Kidney (tissue), 14 donors: ENCODE measurements around the gene LCN2. TPM values are rescaled to one million over a fixed set of nuclear protein-coding genes. Genes with fewer than 3 reads are reported as not detected.

Experiments used
- DNase-seq, 5 donors: peaks; one replicate each; pipeline ENCODE4 v3.0.0-alpha.2; 2013 to 2020
- FAIRE-seq: peaks from 2 replicates; lab custom pipeline; 2012; peaks lifted over from hg19 to GRCh38; lab: Jason Lieb, UNC
- H3K27ac ChIP-seq, 2 donors: one replicate each; pipeline ENCODE4 v1.7.0; 2013; ENCODE audit warnings: low read depth in 2 of 2, low read length in 2 of 2, inconsistent platforms in 1 of 2
- H3K27me3 ChIP-seq: one replicate; pipeline ENCODE4 v1.7.1; 2013; ENCODE audit warnings: low read length, inconsistent platforms; ENCODE audit not compliant: control insufficient read depth, insufficient read depth
- H3K36me3 ChIP-seq, 3 donors: one replicate each; pipeline versions ENCODE4 v1.7.0 to v1.7.1; 2013; ENCODE audit warnings: low read length in 3 of 3, control low read depth in 1 of 3, inconsistent platforms in 1 of 3; ENCODE audit not compliant: insufficient read depth in 3 of 3, control insufficient read depth in 2 of 3
- H3K4me1 ChIP-seq, 3 donors: one replicate each; pipeline versions ENCODE4 v1.7.0 to v1.7.1; 2013; ENCODE audit warnings: low read length in 3 of 3, inconsistent platforms in 1 of 3, low read depth in 1 of 3; ENCODE audit not compliant: control insufficient read depth in 2 of 3, insufficient read depth in 2 of 3
- H3K4me3 ChIP-seq, 3 donors: one replicate each; pipeline versions ENCODE4 v1.7.0 to v1.8.1; 2013; ENCODE audit warnings: low read length in 3 of 3, control low read depth in 1 of 3, inconsistent platforms in 1 of 3
- H3K9ac ChIP-seq, 3 donors: one replicate each; pipeline versions ENCODE4 v1.7.0 to v1.7.1; 2013; ENCODE audit warnings: low read length in 3 of 3, control low read depth in 1 of 3, inconsistent platforms in 1 of 3
- H3K9me3 ChIP-seq, 3 donors: one replicate each; pipeline versions ENCODE4 v1.7.0 to v1.7.1; 2013; ENCODE audit warnings: low read length in 3 of 3, control low read depth in 1 of 3, inconsistent platforms in 1 of 3; ENCODE audit not compliant: control insufficient read depth in 2 of 3, insufficient read depth in 1 of 3
- CTCF ChIP-seq: IDR thresholded peaks from 3 replicates; pipeline ENCODE4 v1.5.1; 2012; ENCODE audit warnings: mild to moderate bottlenecking, moderate library complexity, borderline replicate concordance; ENCODE audit not compliant: insufficient read depth; ENCODE audit errors: extremely low read depth
- intact Hi-C: fragments of 100-400 bp; cut with DNase I; formaldehyde crosslinking; loops from one replicate; pipeline ENCODE4 v1.11.1; 2022
- polyA plus RNA-seq: library from polyadenylated mRNA; stranded (reverse); fragments of 350-450 nt; fragmentation: Illumina TruSeq; extraction: RNeasy Lipid Tissue Mini Kit (QIAGEN cat#74804); gene quantifications from one replicate; pipeline ENCODE4 v1.2.3, GENCODE V29; 2014; ENCODE audit warnings: low read depth, low replicate concordance; ENCODE audit not compliant: insufficient read depth
- total RNA-seq: library from RNA; stranded (reverse); fragmentation: NEBNext Ultra II Directional; extraction: Animal tissue kit (Norgen Biotek cat#: 25700); gene quantifications from one replicate; pipeline ENCODE4 v1.2.1, GENCODE V29; 2021
- donor health status: control.
- donor health status: control.
- donor health status: control.
- donor health status: control.
- donor health status: control.
- donor health status: DM: yes; HTN: yes; CAD: no.
- donor health status: Normal renal cell carcinoma (clear cell type).

The LCN2 gene
- total and polyA plus RNA-seq, 2 donors from 2014 or later = 8.2 to 198 TPM

GRCh38 chr9:128149951-128150593, 819 bp downstream of the LCN2 start:
- Histone ChIP-seq H3K9me3 (no peaks in the 10 kb centered on the region), H3K36me3 (no peaks in the 10 kb centered on the region), H3K9ac (no peak overlapping the region), H3K27me3 (no peaks in the 10 kb centered on the region), H3K4me1 (peaks cover 0 to 7% (median 6%) of the 10 kb centered on the region in 3 donors), H3K27ac (no peak overlapping the region), H3K4me3 (no peak overlapping the region)
- TF ChIP-seq CTCF = no peak
- FAIRE-seq (no peak), DNase-seq (peak in 2 of 5 donors; percentile 37 to 72)
- intact Hi-C loops = no loop called here

- Histone ChIP-seq H3K36me3 (no peaks in the 10 kb centered on the region), H3K4me1 (peaks cover 0 to 7% (median 6%) of the 10 kb centered on the region in 3 donors), H3K9ac (no peak overlapping the region), H3K9me3 (no peaks in the 10 kb centered on the region), H3K4me3 (no peak overlapping the region), H3K27ac (no peak overlapping the region), H3K27me3 (no peaks in the 10 kb centered on the region)
- intact Hi-C loops = no loop called here
- FAIRE-seq (no peak), DNase-seq (peak in 2 of 5 donors; percentile 55 to 73)
- TF ChIP-seq CTCF = no peak
These were observed 1.5 kb downstream of the LCN2 start for GRCh38 chr9:128150594-128151308.

- no peak for TF ChIP-seq CTCF
- no peaks in the 10 kb centered on the region for H3K27me3 ChIP-seq
- H3K9ac ChIP-seq = no peak overlapping the region
- no peaks in the 10 kb centered on the region for H3K36me3 ChIP-seq
- DNase-seq (peak in 2 of 5 donors; percentile 48 to 58), FAIRE-seq (no peak)
- intact Hi-C loops = no loop called here
- no peak overlapping the region for H3K27ac ChIP-seq
- H3K4me1 ChIP-seq = peaks cover 0 to 7% (median 6%) of the 10 kb centered on the region in 3 donors
- no peak overlapping the region for H3K4me3 ChIP-seq
- no peaks in the 10 kb centered on the region for H3K9me3 ChIP-seq
These were observed 2.3 kb downstream of the LCN2 start for GRCh38 chr9:128151309-128152132.
